Inflammatory macrophage treated with lipopolysaccharide for 4 hours (primary cell): Measurements from ENCODE around the gene INHA.

Experiments
- DNase-seq: peaks from one replicate; pipeline ENCODE4 v3.0.0-alpha.2; 2020

The INHA gene

DNA sequence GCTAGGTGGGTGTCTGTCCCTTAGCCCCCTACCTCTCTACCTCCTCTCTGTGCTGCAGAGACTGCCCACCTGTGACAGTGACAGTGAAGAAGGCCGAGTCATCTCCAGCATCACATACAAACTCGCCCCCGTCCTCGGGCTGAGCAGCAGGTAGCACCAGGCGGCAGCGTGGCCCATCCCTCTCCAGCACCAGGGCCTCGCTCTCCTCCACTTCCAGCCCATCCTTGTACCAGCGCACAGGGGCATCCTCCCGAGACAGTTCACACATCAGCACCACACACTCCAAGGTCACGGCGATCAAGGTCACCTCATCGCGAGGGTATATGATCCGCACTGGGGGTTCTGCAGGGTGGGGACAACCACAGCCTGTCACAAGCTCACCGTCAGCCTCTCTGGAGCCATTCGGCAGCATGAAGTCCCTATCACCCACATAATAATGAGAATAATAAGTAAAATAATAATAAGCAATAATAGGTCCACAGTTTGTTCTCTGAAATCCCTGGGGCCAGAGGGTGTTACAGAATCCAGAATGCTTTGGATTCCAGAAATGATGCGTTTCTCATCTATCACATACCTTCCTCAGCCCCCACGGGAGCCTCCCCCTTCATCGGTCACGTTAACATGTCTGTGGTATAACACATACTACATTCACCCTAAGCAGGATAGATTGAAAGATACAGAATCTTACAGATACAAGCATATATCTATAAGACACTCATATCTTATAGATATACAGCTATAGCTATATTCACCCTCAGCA, 12.8 kb upstream of the INHA start:
- no peak for DNase-seq

DNA sequence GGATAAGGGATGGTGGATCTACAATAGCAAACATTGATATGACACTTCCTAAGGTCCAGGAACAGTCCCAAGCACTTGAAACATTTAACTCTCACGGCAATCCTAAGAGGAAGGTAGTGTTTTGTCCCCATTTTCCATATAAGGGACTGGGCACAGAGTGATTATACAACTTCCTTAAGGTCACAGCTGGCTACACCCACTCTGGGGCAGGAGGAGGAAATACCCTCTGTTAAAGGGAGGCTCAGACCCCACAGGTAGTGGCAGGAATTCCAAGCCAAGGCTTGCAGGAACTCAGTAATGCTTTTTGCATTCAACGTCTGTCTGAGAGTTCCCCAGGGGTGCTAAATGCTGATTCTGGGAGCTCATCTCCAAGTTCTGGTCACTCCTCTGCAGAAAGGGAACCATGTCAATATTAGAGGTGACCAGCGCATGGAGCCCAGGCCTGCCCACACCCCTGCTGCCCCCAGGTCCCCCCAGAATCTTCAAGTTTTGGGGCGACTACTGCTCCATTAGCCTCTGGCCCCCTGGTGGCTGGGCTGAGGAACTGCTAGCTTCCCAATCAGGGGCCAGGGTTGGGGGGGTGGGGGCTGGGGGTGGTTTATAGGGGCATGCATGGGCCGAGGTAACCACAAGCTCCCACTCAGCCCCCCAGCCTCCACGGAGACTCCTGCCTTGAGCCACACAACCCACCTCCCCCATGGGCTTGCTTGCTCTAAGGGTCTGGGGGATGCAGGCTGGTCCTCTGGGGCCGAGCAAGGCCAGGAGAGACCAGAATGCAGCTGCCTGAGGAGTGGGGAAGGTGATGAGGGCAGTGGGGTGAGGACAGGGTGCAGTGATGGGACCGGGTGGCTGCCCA, 11.8 kb upstream of the INHA start:
- no peak for DNase-seq

DNA sequence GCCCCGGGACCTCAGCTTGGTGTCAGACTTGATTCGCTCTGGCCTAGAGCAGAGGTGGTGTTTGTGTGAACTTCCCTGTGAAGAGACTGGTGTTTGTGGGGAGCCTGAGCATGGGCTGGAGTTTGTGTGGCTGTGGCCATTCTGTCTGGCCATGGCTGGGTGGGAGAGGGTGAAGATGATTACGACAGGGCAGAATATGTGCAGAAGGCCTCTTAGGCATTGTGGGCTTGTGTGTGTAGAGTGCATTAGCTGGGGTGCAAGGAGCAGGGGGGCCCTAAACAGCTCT, 11.3 kb upstream of the INHA start:
- no peak for DNase-seq

DNA sequence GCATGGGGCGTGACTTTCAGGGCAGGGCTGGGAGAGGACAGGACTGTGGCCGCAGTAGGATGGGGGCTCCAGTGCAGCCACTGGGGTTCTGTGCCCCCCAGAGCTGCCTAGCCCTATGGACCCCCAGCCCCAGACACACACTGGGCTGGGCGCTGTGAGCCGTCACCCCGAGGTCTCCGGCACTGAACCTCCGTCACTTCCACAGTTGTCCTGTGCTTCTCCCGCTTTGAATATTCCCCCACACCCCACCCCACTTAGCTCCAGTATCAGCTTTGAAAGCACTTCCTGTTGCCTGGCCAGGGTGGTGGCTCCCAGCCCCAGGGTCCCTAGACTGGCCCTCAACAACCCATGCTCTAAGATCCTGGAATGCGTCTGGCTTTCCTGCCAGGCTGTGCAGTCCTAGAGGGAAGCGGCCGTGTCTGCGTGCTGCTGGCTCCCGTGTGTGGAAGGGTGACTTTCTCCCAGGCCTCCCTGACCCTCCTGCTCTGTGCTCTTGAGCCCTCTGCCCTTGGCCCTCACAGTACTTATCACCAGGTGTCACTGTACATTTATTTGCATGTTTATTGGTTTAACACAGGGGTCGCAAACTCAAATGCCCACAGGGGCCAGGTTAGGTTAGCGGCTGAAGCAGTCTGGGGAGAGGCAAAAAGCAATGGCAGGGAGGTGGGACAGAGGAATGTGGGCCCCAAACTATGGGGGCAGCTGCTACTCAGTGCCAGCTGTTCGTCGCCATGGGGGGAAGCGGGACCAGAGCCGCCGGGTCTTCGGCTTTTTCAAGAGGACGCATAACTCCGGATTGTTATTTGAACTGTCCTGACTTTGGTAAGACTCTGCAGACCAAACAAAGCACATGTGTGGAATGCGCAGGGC, 10.7 kb upstream of the INHA start:
- no peak for DNase-seq

DNA sequence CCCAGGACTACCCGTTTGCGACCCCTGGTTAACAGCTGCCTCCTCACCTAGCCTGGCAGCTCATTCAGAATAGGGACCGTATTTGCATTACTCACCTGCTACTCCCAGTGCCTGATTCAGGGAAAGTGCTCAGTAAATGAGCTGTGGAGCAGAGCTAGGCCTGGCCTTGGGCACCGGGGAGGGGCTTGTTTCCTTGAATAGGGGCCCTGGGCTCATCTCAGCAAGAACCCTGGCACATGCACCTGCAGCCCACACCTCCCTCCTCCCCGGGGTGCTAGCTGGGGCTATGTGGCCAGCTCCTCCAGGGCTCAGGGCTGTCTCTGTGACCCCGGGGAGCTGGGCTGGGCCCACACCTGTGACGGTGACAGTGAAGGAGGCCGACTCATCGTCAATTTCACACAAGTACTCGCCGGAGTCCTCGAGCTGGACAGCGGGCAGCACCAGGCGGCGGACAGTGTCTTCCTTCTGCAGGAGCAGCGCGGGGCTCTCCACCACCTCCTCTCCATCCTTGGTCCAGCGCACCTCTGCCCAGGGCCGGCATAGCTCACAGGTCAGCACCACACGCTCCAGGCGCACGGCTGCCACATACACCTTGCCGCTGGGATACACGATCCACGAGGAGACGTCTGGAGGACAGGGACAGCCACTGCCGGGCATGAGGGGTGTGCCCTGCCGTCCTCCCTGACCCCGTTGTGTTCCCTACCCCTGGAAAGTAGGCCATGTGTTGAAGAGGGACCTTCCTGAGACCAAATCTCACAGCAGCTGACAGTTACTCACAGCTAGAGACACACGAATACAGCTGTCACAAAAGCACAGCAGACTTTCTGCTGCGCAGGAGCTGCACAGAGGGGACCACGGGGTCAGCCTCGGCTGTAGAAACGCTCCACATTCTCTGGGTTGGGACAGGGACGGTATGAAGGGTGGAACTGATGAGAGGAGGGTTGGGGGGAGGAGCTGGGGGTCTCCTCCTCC, 9.8 kb upstream of the INHA start:
- DNase-seq: no peak

DNA sequence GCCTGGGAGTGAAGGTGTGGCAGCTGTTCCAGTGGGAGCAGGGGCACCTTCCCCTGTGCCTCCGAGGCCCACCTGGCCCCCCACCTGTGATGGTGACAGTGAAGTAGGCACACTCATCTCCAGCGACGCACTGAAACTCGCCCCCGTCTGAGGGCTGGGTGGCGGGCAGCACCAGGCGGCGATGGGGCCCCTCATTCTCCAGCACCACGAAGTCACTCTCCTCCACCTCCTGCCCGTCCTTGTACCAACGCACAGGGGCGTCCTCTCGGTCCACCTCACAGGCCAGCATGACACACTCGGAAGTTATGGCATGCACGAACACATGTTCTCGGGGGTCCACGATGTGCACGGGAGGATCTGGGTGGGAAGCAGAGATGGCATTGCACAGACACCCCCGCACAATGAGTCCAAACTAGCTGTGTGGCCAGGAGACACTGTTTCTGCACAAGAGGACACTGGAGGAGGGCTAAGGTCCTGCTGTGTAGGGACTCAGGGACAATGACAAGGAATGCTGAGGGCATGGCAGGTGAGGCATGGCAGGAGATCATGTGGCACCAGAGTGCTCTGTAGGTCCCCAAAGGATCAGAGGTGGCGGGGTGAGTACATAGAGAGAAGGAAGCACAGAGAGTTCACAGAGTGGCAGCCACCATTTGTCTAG, 8.7 kb upstream of the INHA start:
- no peak for DNase-seq

DNA sequence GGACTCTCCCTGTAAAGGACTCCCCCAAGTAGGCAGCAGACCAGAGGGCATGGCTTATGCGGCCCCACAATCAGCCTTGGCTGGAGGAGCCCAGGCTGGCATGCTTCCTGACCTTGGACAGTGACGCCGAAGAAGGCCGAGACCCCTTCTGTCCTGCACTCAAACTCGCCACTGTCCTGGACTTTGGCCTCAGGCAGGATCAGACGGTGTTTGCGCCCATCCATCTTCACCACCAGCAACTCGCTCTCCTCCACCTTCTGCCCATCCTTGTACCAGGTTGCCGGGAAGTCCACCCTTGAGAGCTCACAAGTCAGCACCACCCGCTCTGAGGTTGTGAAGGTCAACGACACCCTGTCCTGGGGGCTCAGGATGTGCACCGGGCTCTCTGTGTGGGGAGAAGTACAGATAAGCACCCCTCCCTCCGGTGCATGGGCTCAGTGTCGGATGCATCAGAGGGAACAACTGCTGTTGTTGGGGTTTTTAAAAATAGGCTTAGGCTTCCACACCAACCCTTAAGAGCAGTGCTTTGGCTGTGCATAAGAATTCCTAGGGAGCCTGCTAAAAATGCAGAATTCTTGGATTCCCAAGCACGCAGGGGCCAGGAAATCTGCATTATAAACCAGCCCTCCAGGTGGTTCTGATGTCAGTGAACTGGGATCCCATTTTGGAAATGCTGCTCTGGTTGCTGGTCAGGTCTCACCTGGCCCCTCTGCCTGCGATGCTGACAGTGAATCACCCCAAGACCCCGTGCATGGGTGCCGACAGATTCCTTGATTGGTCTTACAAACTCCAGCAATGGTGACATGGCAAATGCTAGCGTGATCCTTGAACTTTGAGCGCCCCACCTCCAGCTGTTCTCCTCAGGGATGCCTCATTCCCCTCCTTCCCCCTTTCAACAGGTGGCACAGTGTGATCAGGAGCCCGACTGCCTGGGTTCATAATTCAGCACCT, 6.7 kb upstream of the INHA start:
- no peak for DNase-seq

DNA sequence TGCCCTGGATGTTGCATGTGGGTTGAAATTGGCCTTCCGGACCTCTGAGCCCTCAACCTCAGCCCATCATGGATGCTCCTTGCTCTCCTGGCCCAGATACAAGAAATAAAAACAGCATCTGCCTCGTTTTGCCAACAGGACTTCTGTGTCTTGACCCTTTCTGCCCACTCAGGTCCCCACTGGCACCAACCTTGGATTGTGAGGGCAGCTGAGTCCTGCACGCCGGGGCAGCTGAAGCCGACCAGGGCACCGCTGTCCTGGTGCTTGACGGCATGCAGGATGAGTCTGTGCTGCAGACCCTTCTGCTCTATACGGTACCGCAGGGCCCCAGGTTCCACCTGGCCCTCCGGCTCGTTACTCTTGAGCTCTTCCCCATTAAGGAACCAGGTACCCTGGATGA, 5.5 kb upstream of the INHA start:
- no peak for DNase-seq

DNA sequence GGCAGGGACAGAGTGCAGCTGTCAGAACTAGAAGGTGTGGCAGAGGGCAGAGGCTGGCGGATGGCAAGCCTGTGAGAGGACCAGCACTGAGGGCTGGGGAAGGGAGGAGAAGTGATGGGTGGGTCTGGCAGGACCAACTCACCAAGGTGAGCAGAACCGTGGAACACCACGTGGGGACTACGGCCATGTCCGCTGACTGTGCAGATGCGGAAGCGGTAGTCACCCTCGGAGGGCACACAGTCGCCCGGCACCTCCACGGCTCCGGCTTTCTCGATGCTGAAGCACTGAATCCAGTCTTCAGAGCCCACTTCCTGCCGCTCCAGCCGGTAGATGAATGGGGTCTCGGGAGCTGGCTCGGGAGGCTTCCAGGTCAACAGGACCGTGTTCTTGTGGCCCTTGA, 5.0 kb upstream of the INHA start:
- DNase-seq: no peak

DNA sequence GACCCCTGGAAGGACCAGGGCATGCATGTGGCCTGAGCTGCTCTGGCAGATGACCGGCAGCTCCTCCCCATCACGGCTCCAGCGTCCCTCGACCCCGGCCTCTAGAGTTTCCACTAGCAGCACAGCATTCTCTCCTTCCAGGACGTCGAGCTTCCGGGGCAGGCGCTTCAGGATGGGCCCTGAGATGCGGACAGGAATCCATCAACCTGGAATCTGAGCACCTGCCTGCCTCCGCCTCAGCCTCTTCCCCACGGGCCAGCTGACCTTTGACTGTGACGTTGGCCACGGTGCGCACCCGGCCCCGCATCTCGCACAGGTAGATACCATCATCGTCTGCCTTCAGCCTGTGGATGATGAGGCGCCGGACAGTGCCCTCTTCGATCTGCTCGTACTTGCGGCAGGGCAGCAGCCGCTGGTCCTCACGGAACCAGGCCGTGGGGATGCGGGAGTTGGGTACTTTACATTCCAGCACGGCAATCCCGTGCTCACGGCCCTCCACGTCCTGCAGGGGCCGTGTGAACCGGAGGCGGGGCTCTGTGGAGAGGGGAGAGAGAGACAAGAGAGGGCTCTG, 4.2 kb upstream of the INHA start:
- DNase-seq: no peak

DNA sequence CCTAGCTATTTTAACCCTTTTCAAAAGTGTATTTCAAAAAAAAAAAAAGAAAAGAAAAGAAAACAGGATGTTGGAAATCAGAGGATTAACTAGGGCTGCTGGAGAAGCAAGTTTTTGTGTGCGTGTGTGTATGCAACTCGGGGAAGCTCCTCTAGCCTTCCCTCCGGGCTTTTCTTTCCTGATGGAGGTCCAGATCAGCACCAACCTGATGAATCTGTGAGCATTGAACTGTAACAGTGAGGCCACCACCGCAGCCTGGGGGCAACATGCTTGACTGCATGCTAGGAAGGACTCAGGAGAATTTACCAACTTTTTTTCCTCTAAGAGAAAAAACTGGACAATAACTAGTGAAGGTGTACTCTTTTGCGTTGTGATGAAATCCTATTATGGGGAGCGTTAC, 3.1 kb upstream of the INHA start:
- DNase-seq: no peak

DNA sequence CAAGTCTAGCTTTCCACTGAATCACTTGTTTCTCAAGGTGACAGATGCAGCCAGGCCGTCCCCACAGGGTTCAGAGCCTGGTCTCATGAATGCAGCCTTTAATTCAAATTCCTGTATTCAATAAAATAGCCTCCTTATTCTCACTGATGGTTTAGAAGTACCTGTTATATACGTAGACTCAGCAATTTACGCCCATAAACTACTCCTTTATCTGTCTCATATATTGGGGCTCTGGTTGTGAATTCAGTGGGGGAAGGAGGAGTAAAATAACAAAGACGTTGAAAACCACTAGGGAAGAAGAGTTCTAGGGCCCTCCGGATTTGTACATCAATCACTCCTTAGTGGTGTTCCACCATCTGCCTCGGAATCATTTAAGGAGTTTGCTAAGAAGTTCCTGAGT, 2.5 kb upstream of the INHA start:
- DNase-seq: no peak

DNA sequence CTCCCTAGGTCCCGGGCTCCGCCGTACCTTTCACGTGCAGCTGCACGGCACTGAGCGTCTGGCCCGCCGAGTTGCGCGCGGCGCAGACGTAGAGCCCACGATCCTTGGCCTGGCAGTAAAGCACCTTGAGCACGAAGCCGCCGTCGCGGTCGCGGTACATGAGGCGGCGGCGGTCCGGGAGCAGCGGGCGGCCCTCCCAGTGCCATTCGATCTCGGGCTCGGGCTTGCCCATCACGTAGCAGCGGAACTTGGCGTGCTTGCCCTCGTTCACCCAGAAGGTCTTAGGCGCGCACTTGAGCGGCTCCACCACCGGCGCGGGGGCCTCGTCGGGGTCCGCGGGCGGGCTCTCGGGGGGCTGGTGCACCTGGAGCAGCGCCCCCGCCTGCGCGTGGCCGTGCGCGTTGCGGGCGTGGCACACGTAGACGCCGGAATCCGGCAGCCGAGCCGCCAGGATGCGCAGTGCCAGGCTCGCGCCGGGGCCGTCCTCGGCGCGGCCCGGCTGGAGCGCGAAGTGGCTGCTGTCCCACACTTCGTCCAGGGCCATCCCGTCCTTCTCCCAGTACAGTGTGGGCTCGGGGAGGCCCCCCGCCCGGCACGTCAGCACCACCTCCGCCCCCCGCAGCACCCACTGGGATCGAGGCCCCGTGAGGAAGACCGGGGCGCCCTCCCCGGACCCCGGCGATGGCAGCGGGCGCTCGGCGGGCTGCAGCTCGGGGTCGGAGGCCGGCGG, 1.8 kb upstream of the INHA start:
- no peak for DNase-seq

DNA sequence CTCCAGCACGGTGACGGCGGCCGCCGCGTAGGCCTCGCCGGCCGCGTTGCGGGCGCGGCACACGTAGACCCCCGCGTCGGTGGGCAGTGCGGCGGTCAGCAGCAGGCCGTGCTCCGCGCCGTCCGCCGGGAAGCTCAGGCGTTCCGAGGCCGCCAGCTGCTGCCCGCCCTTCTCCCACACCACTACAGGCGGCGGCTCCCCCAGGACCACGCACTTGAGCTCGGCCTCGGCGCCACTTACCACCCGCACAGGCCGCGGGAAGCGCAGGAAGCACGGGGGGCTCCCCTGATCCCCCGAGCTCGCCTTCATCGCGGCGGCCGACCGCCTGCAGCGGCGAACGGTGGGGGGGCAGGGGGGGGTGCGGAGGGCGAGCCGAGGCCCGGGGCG, 1.2 kb upstream of the INHA start:
- no peak for DNase-seq

DNA sequence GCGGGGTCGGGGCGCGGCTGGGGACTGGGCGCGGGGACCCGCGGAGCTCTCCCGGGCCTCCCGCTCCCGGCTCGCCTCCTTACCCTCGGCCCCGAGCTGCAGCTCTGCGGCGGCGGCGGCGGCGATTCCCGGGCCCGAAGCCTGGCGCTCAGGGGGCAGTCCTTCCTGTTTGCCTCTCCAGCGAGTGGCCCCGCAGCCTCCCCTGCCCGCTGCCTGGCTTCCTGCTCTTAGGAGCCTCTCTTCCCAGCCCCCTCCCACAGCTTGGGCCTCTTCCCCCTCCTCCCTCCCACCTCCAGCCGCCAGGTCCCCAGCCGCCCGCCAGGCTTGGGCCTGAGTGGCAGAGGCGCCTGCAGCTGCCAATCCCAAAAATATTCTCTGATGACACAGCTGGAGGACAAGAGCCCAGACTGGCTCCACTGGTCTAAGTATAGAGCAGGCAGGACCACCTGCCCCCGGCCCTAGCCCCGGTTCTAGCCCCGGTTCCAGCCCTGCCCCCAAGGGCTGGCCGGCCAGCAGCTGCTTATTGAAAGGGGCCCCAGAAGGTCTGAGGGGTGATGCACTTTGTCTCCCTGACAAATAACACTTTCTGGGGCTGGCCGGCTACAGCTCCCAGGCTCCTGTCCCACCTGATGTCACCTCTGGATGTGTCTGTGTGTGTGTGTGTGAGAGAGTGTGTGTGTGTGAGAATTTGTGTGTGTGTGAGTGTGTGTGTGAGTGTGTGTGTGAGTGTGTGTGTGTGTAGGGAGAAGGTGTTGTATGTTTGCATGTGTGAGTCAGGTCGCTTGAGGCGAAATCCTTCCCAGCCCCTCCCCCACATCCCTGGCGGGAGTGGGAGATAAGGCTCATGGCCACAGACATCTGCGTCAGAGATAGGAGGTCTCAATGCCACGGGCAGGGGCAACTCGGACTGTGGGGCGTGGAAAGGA, 536 bp upstream of the INHA start, which contains the start of gene OBSL1:
Gene OBSL1, minus strand, starts transcription at position 229 of the 926 bp plus-strand sequence. CDS start 307 bp downstream, outside the sequence.
- DNase-seq: no peak

DNA sequence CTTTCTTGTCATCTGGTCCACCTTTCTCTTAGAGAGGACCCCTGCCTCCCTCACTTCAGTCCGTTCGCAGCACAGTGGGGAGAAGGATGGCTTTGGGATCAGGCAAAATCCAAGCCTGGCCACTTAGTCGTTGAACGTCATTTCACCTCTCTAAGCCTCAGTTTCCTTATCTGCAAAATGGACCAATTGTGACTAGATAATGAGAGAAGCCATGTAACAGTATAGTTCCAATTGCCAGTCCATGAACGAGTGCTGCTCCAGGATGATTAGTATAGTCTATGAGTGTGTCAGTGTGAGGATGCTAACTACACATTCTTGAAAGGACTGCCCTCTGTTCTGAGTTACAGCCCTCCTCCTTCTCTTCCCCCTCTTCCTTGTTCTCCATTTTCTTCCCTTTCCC, 1.1 kb downstream of the INHA start:
- DNase-seq: no peak

DNA sequence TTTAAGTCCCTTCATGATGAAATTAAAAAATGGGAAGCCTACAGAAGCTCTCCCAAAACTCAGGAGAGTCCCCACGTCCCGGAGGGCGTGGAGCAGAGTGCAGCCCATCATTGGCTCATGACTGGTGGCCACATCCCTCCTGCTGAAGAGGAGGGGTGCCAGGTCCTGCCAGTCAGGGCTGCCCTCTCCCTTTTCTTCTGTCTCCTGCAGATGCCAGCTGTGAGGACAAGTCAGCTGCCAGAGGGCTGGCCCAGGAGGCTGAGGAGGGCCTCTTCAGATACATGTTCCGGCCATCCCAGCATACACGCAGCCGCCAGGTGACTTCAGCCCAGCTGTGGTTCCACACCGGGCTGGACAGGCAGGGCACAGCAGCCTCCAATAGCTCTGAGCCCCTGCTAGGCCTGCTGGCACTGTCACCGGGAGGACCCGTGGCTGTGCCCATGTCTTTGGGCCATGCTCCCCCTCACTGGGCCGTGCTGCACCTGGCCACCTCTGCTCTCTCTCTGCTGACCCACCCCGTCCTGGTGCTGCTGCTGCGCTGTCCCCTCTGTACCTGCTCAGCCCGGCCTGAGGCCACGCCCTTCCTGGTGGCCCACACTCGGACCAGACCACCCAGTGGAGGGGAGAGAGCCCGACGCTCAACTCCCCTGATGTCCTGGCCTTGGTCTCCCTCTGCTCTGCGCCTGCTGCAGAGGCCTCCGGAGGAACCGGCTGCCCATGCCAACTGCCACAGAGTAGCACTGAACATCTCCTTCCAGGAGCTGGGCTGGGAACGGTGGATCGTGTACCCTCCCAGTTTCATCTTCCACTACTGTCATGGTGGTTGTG, 2.6 kb downstream of the INHA start:
- no peak for DNase-seq
